HG02885 (cell line): ENCODE measurements around the gene HCFC1.

Experiments used
- ATAC-seq: cut with Tn5 transposase; IDR thresholded peaks from one replicate; pipeline ENCODE4 v1.9.1; 2021; ENCODE audit warnings: mild to moderate bottlenecking; ENCODE audit not compliant: unreplicated experiment, poor library complexity

The HCFC1 gene

GRCh38 chrX:153971450-153972367 is at the start of gene HCFC1:
HCFC1 (minus strand) TSS chrX:153971818; CDS start chrX:153970840, 978 bp downstream.
- ATAC-seq, result peak; percentile 43

GRCh38 chrX:154021131-154021611 is 49.6 kb upstream of the HCFC1 start:
- ATAC-seq, result no peak

GRCh38 chrX:154020536-154021115 is 49.0 kb upstream of the HCFC1 start:
- ATAC-seq, result no peak

GRCh38 chrX:154019633-154020528 is 48.3 kb upstream of the HCFC1 start, which contains the start of gene IRAK1:
IRAK1 (minus strand) TSS chrX:154019902; CDS start chrX:154019812, 90 bp downstream.
- peak; percentile 72 for ATAC-seq

GRCh38 chrX:154019061-154019621 is 47.5 kb upstream of the HCFC1 start:
- peak; percentile 14 for ATAC-seq

GRCh38 chrX:154018518-154019060 is 47.0 kb upstream of the HCFC1 start:
- no peak for ATAC-seq

DNA sequence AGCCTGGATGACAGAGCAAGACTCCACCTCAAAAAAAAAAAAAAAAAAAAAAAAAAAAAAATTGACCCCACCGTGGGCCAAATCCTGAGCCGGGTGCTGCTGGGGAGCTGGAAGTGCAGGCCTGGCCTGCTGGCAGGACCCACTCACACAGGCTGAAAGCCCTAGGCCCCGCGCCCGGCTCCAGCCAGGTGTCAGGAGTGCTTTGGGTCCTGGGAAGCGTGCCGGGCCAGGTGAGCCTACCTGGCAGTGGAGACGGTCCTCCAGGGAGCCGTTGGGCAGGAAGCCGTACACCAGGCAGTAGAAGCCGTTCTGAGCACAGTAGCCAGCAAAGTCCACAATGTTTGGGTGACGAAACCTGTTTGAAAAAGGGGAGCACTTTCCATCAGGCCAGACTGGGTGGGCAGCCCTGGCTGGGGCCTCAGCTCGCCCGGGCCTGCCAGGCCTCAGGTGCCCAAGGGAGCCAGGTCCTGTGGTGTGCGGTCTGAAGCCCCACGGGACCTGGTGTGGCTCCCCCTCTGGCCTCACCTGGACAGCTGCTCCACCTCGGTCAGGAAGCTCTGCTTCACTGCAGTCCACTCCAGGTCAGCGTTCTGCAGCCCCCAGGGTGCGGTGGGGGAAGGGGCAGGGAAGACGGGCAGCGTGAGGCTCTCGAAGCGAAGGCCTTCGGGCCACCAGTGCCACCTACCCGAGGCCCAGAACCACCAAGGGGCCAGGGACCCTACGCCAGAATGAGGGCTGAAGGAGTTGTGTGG is 46.3 kb upstream of the HCFC1 start:
- ATAC-seq, result no peak

DNA sequence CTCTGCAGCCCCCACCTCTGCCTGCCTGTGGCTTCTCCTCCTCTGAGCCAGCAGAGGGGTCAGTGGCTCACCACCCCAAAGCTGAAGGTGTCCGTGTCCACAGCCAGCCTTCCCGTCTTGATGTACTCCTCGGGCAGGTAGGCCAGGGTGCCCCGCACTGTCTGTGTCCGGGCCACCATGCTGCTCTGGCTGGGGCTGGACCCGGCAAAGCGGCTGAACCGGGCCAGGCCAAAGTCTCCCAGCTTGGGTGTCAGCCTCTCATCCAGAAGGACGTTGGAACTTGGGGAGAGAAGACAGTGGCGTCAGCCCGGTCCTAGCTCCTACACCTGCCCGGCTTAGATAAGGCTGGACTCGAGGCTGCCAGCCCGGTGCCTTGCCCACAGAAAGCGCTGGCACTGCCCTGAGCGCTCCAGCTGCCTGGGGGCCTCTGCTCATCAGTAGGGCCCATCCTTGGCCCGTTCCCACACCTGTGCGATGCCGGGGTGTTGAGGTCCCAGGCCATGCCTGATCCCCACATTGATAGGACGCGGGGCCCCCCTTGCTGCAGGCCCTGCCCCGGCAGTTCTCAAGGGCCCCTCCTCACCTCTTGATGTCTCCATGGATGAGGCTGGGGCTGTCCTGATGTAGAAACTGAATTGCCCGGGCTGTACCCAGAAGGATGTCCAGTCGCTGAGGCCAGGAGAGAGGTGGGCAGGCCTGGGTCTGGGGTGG is 44.9 kb upstream of the HCFC1 start:
- ATAC-seq, result no peak

GRCh38 chrX:154015581-154016264 is 44.1 kb upstream of the HCFC1 start:
- no peak for ATAC-seq

DNA sequence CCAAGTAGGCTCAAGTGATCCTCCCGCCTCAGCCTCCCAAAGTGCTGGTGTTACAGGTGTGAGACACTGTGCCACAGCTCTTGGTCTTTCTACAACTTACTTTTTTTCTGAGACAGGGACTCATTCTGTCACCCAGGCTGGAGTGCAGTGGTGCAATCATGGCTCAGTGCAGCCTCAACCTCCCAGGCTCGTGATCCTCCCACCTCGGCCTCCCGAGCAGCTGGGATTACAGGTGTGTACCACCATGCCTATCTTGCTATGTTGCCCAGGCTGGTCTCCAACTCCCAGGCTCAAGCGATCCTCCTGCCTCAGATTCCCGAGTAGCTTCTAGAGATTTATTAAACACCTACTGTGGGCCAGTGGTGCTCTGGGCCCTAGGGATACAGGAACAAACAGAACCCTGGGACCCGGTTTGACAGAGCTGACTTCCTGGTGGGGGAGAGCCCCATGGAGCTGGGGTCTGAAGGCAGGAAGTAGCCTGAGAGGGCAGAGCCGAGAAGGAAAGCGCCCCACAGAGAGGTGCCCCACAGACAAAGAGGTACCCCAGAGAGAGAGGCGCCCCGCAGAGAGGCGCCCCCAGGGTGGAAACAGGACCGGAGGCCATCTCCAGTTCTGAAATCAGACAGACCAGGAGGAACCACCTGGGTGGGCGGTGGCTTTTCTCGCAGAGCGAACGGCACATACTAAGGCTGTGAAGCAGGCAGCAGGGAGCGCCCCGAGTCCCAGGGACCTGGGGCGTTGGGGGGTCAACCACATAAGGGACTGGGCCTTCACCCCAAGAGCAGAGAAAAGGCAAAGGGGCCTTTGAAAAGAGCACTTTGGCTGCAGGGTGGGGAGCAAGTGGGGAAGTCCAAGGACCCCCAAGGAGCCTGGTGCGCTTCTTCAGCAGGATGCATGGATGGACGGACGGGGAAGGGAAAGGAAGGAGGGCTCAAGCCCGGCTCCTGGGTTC is 43.1 kb upstream of the HCFC1 start:
- ATAC-seq, result no peak

DNA sequence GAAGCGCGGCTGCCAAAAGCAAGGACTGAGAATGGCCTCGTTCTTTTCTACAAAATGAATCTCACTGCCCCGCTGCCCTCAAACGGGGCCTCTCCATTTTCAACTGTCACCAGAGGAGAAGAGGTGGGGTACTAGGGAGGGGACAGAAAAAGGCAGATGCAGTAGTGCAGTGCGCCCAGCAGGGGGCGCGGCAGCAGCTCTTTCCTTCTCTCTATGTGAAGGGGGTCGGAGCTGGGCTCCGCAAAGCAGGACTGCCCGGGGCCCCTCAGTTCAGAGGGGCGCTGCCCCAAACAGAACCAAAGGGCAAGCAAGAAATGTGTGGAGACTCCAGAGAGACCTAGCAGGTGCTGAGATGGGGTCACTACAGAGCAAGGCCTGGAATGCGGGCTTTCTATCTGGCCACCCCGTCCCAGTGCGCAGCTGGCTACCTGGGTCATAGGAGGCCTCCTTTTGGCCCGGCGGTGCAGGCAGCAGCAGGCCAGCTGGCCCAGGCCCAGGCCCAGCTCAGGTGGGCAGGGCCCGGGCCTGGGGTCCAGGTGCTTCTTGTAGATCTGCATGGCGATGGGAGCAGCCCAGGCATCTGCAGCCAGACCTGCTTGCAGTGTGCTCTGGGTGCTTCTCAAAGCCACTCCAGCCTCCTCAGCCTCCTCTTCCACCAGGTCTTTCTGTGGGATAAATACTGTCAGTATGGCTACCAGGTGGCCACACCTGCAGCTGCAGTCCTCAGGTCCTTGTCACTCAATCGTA is 42.2 kb upstream of the HCFC1 start:
- ATAC-seq, result peak; percentile 65

DNA sequence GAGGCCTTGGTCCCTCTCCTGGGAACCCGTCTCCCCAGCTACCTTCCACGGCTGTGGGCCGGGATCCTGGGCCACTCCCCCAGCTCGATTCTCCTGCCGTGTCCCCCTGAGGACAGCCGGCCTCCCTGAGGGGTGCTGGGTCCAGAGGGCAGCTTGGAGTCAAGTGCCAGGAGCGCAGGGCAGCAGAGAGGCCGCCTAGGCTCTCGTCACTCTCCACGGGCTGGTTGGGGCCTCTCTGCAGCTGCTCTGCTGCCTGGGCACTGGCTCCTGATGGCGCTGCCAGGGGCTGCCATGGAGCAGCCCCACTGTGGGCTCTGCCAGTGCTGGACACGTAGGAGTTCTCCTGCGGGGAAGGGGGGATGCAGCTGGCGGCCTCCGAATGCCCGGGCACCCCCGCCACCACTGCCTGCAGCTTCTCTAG is 41.4 kb upstream of the HCFC1 start:
- no peak for ATAC-seq

- ATAC-seq, result no peak
Measured at GRCh38 chrX:154012336-154012991, 40.8 kb upstream of the HCFC1 start.

DNA sequence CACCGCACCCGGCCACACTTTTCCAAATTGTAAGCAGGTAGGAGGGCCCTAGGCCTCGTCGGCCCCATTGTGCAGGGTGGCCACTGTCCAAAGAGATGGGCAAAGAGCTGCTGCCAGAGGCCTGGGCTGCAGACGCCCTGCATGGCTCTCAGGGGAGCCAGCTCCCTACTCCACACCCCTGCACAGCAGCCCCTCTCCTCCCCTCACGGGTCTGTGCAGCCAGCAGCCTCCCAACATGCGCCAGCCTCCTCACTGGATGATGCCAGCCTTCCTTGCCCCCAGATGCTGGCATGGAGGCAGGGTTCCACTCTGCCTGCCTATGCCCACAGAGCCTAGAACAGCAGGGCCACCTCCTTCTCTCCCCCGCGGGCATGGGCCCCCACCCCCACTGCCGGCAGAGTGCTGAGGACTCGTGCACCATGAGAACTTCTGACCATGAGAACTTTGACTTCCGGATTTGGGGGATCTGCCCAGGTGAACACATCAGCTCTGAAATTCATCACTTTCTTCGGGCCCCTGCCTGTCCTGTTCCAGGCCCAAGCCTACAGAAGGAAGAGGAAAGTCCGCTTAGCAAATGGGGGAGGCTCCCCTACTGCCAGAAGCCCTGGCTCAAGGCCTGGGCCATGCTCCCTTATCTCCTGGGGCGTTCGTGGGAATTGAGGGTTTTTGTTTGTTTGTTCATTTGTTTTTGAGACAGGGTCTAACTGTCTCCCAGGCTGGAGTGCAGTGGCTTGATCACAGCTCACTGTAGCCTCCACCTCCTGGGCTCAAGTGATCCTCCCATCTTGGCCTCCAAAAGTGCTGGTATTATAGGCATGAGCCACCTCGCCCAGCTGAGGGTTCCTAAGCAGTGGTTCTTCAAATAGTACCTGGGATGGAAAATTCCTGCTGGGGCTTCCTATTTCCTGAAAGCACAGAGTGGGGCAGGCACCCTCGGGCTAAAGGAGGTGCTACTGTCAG is 40.0 kb upstream of the HCFC1 start:
- ATAC-seq, result no peak
